ENCODE measurements around the gene RRP1. TPM values are rescaled to one million over a fixed set of nuclear protein-coding genes. Genes with fewer than 3 reads are reported as not detected.
"Not testable (repeated sequence)": the region's sequence is repeated elsewhere in the genome, so short reads cannot be mapped to it uniquely, and the experiment has no call there.

The RRP1 gene
- total and polyA plus RNA-seq, 3 experiments from 2014 or later = 21.8 to 93.4 (median 87.4) TPM

- H3K27me3 Mint-ChIP-seq = peaks cover 0 to 6% of the 10 kb centered on the region in 2 donors
- Histone ChIP-seq H3K36me3 (ENCODE audit: insufficient read depth, low read length) (no peaks in the 10 kb centered on the region), H3K27ac (ENCODE audit: low read depth, low read length) (no peak overlapping the region), H3K4me1 (ENCODE audit: insufficient read depth, low read length) (no peaks in the 10 kb centered on the region), H3K4me3 (ENCODE audit: low read length) (no peak overlapping the region), H3K9me3 (ENCODE audit: low read length) (no peaks in the 10 kb centered on the region), H3K27me3 (ENCODE audit: insufficient read depth, low read length, poor library complexity, severe bottlenecking) (no peaks in the 10 kb centered on the region)
- no peaks in the 10 kb centered on the region for H3K4me1 Mint-ChIP-seq
- H3K27ac Mint-ChIP-seq = peak overlapping the region in 1 of 8 donors; percentile 54
- CTCF ChIA-PET = interaction anchor here (1.0 kb wide), 1 partner anchor 107 kb away, joined by 3 read pairs; no protein-coding TSS in a partner anchor
- H3K36me3 Mint-ChIP-seq = peaks cover 0 to 10% (median 0%) of the 10 kb centered on the region in 3 donors
- POLR2A ChIA-PET = no interaction called here
- H3K9me3 Mint-ChIP-seq = peaks cover 0 to 5% (median 3%) of the 10 kb centered on the region in 5 donors
- DNase-seq = peak in 1 of 5 donors; percentile 10
- H3K4me3 Mint-ChIP-seq = no peak overlapping the region
These were observed 31.1 kb downstream of the RRP1 start for GRCh38 chr21:43820466-43820865.

- H3K27ac Mint-ChIP-seq; H3K36me3 Mint-ChIP-seq; H3K36me3 ChIP-seq (ENCODE audit: insufficient read depth, low read length); CTCF ChIA-PET; H3K4me3 Mint-ChIP-seq; H3K4me1 ChIP-seq (ENCODE audit: insufficient read depth, low read length); H3K9me3 ChIP-seq (ENCODE audit: low read length); POLR2A ChIA-PET; H3K4me3 ChIP-seq (ENCODE audit: low read length); H3K27me3 Mint-ChIP-seq; H3K9me3 Mint-ChIP-seq; H3K27me3 ChIP-seq (ENCODE audit: insufficient read depth, low read length, poor library complexity, severe bottlenecking); H3K4me1 Mint-ChIP-seq; H3K27ac ChIP-seq (ENCODE audit: low read depth, low read length): not testable (repeated sequence)
- DNase-seq = peak in 1 of 5 donors; percentile 31
These were observed 32.8 kb downstream of the RRP1 start for GRCh38 chr21:43822166-43822565.

- H3K4me1 Mint-ChIP-seq; H3K4me3 Mint-ChIP-seq; CTCF ChIA-PET; H3K4me3 ChIP-seq (ENCODE audit: low read length); H3K27ac ChIP-seq (ENCODE audit: low read depth, low read length); H3K36me3 ChIP-seq (ENCODE audit: insufficient read depth, low read length); H3K27me3 ChIP-seq (ENCODE audit: insufficient read depth, low read length, poor library complexity, severe bottlenecking); H3K4me1 ChIP-seq (ENCODE audit: insufficient read depth, low read length); H3K36me3 Mint-ChIP-seq; H3K27me3 Mint-ChIP-seq; H3K9me3 Mint-ChIP-seq; H3K27ac Mint-ChIP-seq; H3K9me3 ChIP-seq (ENCODE audit: low read length); DNase-seq: not testable (repeated sequence)
- POLR2A ChIA-PET = interaction anchor here (0.6 kb wide), 1 partner anchor 12 kb away, joined by 3 read pairs; no protein-coding TSS in a partner anchor
These were observed 33.4 kb downstream of the RRP1 start for GRCh38 chr21:43822741-43823140.

GRCh38 chr21:43824333-43825241 lies 35.2 kb downstream of the RRP1 start:
- H3K36me3 ChIP-seq (ENCODE audit: insufficient read depth, low read length) = no peaks in the 10 kb centered on the region
- H3K27ac ChIP-seq (ENCODE audit: low read depth, low read length) = peak overlapping the region; percentile 3
- Mint-ChIP-seq H3K4me3 (no peak overlapping the region), H3K36me3 (peaks cover 0 to 2% (median 0%) of the 10 kb centered on the region in 3 donors), H3K27me3 (peaks cover 2 to 13% of the 10 kb centered on the region in 2 donors), H3K27ac (no peak overlapping the region), H3K9me3 (no peaks in the 10 kb centered on the region), H3K4me1 (no peaks in the 10 kb centered on the region)
- H3K27me3 ChIP-seq (ENCODE audit: insufficient read depth, low read length, poor library complexity, severe bottlenecking) = no peaks in the 10 kb centered on the region
- H3K4me1 ChIP-seq (ENCODE audit: insufficient read depth, low read length) = no peaks in the 10 kb centered on the region
- POLR2A ChIA-PET = no interaction called here
- DNase-seq = peak in 1 of 5 donors; percentile 39
- CTCF ChIA-PET = no interaction called here
- H3K9me3 ChIP-seq (ENCODE audit: low read length) = no peaks in the 10 kb centered on the region
- H3K4me3 ChIP-seq (ENCODE audit: low read length) = no peak overlapping the region

- CTCF ChIA-PET = no interaction called here
- H3K9me3 ChIP-seq (ENCODE audit: low read length) = no peaks in the 10 kb centered on the region
- H3K4me3 ChIP-seq (ENCODE audit: low read length) = no peak overlapping the region
- no peaks in the 10 kb centered on the region for H3K9me3 Mint-ChIP-seq
- no peak overlapping the region for H3K4me3 Mint-ChIP-seq
- H3K27me3 ChIP-seq (ENCODE audit: insufficient read depth, low read length, poor library complexity, severe bottlenecking) = no peaks in the 10 kb centered on the region
- H3K36me3 ChIP-seq (ENCODE audit: insufficient read depth, low read length) = no peaks in the 10 kb centered on the region
- no peaks in the 10 kb centered on the region for H3K4me1 ChIP-seq (ENCODE audit: insufficient read depth, low read length)
- peaks cover 9 to 16% of the 10 kb centered on the region in 2 donors for H3K27me3 Mint-ChIP-seq
- peak in 1 of 5 donors; percentile 39 for DNase-seq
- no peak overlapping the region for H3K27ac ChIP-seq (ENCODE audit: low read depth, low read length)
- no peak overlapping the region for H3K27ac Mint-ChIP-seq
- no peaks in the 10 kb centered on the region for H3K4me1 Mint-ChIP-seq
- POLR2A ChIA-PET = no interaction called here
- peaks cover 0 to 2% (median 0%) of the 10 kb centered on the region in 3 donors for H3K36me3 Mint-ChIP-seq
These were observed 36.0 kb downstream of the RRP1 start for GRCh38 chr21:43825242-43825935.

- no peaks in the 10 kb centered on the region for H3K27me3 ChIP-seq (ENCODE audit: insufficient read depth, low read length, poor library complexity, severe bottlenecking)
- peaks cover 9 to 21% of the 10 kb centered on the region in 2 donors for H3K27me3 Mint-ChIP-seq
- DNase-seq = peak in 1 of 5 donors; percentile 35
- ChIA-PET CTCF (no interaction called here), POLR2A (no interaction called here)
- no peak overlapping the region for H3K27ac Mint-ChIP-seq
- H3K9me3 Mint-ChIP-seq = no peaks in the 10 kb centered on the region
- H3K4me3 ChIP-seq (ENCODE audit: low read length) = no peak overlapping the region
- H3K4me1 Mint-ChIP-seq = no peaks in the 10 kb centered on the region
- H3K27ac ChIP-seq (ENCODE audit: low read depth, low read length) = no peak overlapping the region
- no peak overlapping the region for H3K4me3 Mint-ChIP-seq
- H3K36me3 ChIP-seq (ENCODE audit: insufficient read depth, low read length) = no peaks in the 10 kb centered on the region
- peaks cover 0 to 2% (median 0%) of the 10 kb centered on the region in 3 donors for H3K36me3 Mint-ChIP-seq
- H3K9me3 ChIP-seq (ENCODE audit: low read length) = no peaks in the 10 kb centered on the region
- no peaks in the 10 kb centered on the region for H3K4me1 ChIP-seq (ENCODE audit: insufficient read depth, low read length)
These were observed 36.7 kb downstream of the RRP1 start for GRCh38 chr21:43825936-43826622.

- ChIA-PET CTCF (no interaction called here), POLR2A (no interaction called here)
- H3K36me3 ChIP-seq (ENCODE audit: insufficient read depth, low read length) = no peaks in the 10 kb centered on the region
- no peak for DNase-seq
- no peaks in the 10 kb centered on the region for H3K4me1 Mint-ChIP-seq
- H3K36me3 Mint-ChIP-seq = peaks cover 0 to 2% (median 0%) of the 10 kb centered on the region in 3 donors
- no peak overlapping the region for H3K4me3 Mint-ChIP-seq
- H3K27me3 Mint-ChIP-seq = peaks cover 9 to 21% of the 10 kb centered on the region in 2 donors
- no peaks in the 10 kb centered on the region for H3K9me3 Mint-ChIP-seq
- no peaks in the 10 kb centered on the region for H3K4me1 ChIP-seq (ENCODE audit: insufficient read depth, low read length)
- no peak overlapping the region for H3K4me3 ChIP-seq (ENCODE audit: low read length)
- H3K9me3 ChIP-seq (ENCODE audit: low read length) = no peaks in the 10 kb centered on the region
- H3K27ac ChIP-seq (ENCODE audit: low read depth, low read length) = no peak overlapping the region
- no peaks in the 10 kb centered on the region for H3K27me3 ChIP-seq (ENCODE audit: insufficient read depth, low read length, poor library complexity, severe bottlenecking)
- H3K27ac Mint-ChIP-seq = no peak overlapping the region
These were observed 37.2 kb downstream of the RRP1 start for GRCh38 chr21:43826623-43826974.
